GM06990 (cell line): ENCODE measurements around the gene EYA2.
A peak's percentile ranks its signal among the peaks of the same experiment; 100 is the strongest.

Source experiments
- DNase-seq: peaks from one replicate; pipeline ENCODE4 v3.0.0-alpha.2; 2011; ENCODE audit not compliant: insufficient read length; ENCODE audit errors: extremely low read depth
- H3K27me3 ChIP-seq: replicated peaks from 2 replicates; pipeline ENCODE4 v1.6.0; 2011; ENCODE audit warnings: low read length; ENCODE audit not compliant: control insufficient read depth, insufficient read depth
- H3K36me3 ChIP-seq: 2 replicates; pipeline ENCODE4 v1.5.1; 2011; ENCODE audit warnings: low read length; ENCODE audit not compliant: control insufficient read depth, insufficient read depth
- H3K4me3 ChIP-seq: replicated peaks from 2 replicates; pipeline ENCODE4 v1.5.1; 2011; ENCODE audit warnings: low read depth, mild to moderate bottlenecking, control low read depth, low read length
- TF ChIP-seq, protein P1 (sequence below): IDR thresholded peaks from 2 replicates; pipeline ENCODE4 v1.5.1; 2011; ENCODE audit warnings: low read length, control low read depth, mild to moderate bottlenecking, inconsistent platforms; ENCODE audit not compliant: insufficient read depth, poor library complexity, severe bottlenecking

EYA2 gene

DNA sequence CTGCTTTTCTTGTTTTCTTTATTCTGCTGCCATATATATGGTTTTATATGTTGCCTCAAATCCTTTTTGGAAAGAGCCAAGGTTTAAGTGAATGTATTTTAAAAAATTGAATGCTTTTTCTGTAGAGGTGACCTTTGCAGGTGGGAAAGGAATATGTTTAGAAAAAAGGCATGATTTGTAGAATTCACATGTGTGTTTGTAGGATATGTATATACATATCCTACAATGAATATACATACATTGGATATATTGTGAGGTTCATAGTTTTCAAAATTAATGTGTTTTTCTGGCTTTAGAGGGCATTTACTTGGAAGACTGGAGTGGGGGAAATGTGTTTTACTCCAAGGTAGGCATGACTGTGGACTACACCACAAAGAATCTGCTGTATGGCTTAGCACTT is 4.0 kb upstream of the EYA2 start:
- no peaks in the 10 kb centered on the region; the same call in 1 of the 2 replicates for H3K27me3 ChIP-seq
- DNase-seq, result no peak
- H3K4me3 ChIP-seq, result no peak overlapping the region
- no peaks in the 10 kb centered on the region for H3K36me3 ChIP-seq
- TF ChIP-seq, protein P1, sequence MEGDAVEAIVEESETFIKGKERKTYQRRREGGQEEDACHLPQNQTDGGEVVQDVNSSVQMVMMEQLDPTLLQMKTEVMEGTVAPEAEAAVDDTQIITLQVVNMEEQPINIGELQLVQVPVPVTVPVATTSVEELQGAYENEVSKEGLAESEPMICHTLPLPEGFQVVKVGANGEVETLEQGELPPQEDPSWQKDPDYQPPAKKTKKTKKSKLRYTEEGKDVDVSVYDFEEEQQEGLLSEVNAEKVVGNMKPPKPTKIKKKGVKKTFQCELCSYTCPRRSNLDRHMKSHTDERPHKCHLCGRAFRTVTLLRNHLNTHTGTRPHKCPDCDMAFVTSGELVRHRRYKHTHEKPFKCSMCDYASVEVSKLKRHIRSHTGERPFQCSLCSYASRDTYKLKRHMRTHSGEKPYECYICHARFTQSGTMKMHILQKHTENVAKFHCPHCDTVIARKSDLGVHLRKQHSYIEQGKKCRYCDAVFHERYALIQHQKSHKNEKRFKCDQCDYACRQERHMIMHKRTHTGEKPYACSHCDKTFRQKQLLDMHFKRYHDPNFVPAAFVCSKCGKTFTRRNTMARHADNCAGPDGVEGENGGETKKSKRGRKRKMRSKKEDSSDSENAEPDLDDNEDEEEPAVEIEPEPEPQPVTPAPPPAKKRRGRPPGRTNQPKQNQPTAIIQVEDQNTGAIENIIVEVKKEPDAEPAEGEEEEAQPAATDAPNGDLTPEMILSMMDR, result no peak

DNA sequence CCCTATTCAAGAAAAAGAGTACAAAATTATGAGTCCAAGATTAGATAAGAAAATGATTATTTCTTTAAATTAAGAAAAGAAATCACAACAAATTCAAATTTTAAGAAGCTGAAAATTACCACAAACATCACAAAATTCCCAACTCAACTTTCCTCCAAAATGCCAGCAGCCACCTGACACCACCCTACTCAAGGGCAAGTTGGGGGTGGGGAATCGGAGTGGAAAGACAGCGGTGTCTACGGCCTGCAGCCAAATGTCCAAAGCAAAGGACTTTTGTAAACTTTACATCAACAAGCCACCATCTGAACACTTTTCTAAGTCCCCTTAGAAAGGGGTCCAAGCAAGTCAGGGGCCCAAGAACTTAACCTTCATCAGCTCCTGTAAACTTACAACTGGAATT is 1.6 kb upstream of the EYA2 start:
- no peaks in the 10 kb centered on the region; the same call in 1 of the 2 replicates for H3K27me3 ChIP-seq
- TF ChIP-seq, protein P1, result no peak
- DNase-seq, result no peak
- H3K36me3 ChIP-seq, result no peaks in the 10 kb centered on the region
- H3K4me3 ChIP-seq, result no peak overlapping the region

DNA sequence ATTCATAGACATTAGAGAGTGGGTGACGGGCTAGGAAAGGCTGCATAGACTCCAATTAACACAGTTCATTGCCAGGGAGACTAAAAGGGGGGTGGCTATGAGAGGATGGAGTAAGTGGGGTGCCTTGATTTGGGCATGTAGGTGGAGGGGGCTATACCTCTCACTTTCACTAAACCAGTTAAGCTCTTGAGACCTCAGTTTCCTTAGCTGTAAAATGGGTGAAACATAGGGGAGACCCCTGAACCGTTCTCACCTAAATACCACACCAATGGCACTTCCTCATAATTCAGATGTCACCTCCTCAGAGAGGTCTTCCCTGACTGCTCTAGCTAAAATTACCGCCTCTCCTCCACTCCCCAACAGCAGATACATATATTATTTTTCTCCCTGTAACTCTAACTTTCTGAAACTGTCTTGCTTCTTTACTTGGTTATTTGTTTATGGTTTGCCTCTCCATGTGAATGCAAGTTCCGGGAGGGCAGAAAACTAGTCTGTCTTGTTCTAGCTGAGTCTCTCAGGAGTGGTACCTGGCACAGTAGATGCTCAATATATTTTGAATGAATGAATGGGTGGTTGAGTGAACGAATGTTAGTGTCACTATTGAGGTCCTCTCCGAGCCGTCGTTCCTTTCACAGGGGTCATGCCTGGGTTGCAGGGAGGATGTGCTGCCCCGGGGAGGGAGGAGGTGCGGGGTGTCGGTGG is 615 bp upstream of the EYA2 start:
- DNase-seq, result no peak
- H3K36me3 ChIP-seq, result no peaks in the 10 kb centered on the region
- TF ChIP-seq, protein P1, result no peak
- H3K4me3 ChIP-seq, result peak overlapping the region; percentile 88
- H3K27me3 ChIP-seq, result no peaks in the 10 kb centered on the region

DNA sequence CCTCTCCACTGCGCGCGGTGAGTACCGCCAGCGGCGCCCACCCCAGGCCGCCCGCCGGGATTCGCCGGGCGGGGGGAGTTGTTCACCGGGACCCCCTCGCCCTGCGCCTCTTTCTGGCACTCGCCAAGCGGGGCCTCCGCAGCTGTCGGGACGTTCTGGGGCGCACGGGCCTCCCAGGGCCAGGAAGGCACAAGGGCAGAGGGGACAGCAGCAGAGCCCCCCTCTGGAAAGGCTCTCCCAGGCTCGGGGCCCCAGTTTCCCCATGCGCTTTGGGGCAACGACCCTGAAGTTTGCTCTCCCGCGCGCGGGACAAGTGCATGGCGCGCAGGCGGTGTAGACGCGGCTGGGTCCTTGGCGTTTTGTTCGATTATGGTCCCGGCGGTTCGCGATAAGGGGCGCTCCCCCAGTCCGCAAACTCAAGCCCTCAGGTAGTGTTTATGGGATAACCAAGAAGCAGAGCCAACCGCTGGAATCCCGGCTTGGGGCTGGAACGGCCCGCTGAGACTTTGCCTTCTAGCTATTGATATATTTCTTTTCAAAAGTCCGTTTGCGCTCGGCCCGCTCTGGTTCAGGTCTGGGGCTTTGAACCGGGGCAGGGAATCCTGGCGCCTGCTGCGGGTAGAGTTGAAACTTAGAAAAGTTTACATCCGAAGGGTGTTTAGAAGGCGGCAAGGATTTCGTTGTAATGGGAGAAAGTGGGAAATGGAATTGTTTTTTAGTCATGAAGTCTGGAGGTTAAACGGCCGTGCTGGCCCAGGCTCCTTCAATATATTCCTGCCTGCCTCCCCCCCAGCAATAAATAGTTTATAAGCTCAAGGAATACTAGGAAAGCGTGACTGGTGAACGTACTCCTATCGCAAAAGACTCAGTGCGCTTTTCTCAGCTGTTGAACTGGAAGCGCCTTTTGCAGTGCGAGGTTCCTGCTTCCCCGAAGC is 595 bp downstream of the EYA2 start:
- H3K4me3 ChIP-seq, result peak overlapping the region; percentile 88
- no peaks in the 10 kb centered on the region for H3K27me3 ChIP-seq
- no peak for DNase-seq
- H3K36me3 ChIP-seq, result no peaks in the 10 kb centered on the region
- TF ChIP-seq, protein P1, result no peak

DNA sequence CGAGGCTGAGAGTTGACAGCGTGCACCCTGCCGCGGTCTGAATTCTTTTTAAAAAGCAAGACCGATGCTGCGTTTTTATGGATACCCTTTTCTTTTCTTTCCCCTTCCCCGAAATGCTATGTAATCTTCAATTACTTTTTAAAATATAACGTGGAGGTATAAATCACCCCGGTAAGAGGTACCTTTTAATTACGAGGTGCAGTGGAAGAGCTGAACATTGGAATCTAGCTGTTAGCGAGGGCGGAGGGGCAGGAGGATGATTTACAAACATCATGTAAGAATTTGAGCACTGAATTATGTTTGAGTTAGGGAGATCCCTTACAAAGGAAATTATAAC is 1.2 kb downstream of the EYA2 start:
- H3K36me3 ChIP-seq, result no peaks in the 10 kb centered on the region
- TF ChIP-seq, protein P1, result no peak
- peak overlapping the region; percentile 88 for H3K4me3 ChIP-seq
- H3K27me3 ChIP-seq, result no peaks in the 10 kb centered on the region
- no peak for DNase-seq
